HT-29 (cell line): Measurements from ENCODE around the gene KIF13A. TPM values are rescaled to one million over a fixed set of nuclear protein-coding genes. Genes with fewer than 3 reads are reported as not detected.
"Not testable (repeated sequence)": the region's sequence is repeated elsewhere in the genome, so short reads cannot be mapped to it uniquely, and the experiment has no call there.

Source experiments
- DNase-seq: peaks from one replicate; pipeline ENCODE4 v3.0.0-alpha.2; 2015; ENCODE audit warnings: low spot score
- total RNA-seq: library from RNA; depleted of rRNA; stranded (reverse); fragments of >200 nt; shearing (Covaris generic); gene quantifications from 2 replicates; pipeline ENCODE4 v1.2.3, GENCODE V29; 2014; rRNA removed

The KIF13A gene
- 20.4 and 24.4 TPM in 2 replicates for total RNA-seq

DNA sequence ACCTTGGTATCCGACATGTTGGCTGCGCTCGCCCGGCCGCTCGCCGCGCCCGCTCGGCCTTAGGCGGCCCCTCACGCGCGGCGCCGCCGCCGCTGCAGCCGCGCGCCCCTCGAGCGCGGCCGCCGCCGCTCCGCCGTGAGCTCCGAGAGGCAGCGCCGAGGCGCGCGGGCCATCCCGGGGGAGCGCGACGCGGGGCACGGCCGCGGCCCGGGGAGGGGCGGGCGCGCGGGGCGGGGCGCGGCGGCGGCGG lies at the start of gene KIF13A:
KIF13A (minus strand) TSS at position 189 of the 250 bp plus-strand sequence; CDS start at position 17, 172 bp downstream.
- no peak for DNase-seq

DNA sequence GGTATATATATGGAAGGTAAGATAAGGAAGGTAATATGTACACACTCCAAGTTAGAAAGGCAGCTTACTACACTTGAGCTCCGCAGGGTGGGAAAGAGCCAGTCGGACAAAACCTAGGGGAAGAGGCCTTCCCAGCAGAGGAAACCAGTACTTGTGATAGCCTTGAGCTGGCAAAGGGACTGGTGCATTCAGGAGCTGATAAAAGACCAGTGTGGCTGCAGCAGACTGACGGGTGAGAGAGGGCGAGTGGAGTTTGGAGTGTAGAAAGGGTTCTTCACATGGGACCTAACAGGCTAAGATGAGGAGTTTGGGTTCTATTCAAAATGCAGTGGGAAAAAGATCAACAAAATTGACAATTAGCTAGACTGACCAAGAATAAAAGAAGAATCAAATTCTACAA lies 49.3 kb upstream of the KIF13A start:
- no peak for DNase-seq

DNA sequence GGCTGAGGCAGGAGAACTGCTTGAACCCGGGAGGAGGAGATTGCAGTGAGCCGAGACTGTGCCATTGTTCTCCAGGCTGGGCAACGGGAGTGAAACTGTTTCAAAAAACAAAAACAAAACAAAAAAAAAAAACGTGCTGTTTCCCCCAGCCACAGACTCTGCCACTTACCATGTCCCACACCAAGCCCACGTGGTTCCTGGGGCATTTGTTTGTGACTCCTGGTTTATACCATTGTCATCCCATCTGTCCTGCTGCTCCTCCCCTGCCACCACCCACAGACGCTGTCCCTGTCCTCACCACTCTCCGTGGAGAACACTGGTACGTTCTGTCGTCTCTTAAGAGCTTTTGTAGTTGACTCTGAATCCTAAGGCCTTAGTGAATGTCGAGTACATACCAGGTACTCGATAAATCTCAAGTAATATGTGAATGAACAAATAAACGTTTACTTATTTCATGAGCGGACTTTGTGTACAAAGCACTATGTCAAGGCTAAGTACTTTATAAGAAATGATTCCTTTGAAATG lies 48.0 kb upstream of the KIF13A start:
- DNase-seq = no peak

DNA sequence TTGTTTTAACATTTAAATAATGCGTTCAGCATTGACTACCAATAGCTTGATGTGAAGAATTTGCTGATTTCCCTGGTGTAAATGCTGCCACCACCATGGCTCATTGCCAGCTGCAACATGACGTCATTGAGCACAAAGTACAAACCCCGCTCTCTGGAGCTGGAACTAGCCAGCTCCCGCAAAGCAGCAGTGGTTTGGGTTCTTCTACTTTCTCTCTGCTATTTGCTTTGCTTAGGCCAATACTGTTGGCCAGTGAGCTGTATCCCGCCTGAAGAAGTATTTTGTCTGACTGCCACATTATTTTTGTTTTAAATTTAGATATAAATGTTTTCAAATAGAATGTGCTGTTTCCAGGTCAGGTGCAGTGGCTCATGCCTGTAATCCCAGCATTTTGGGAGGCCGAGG lies 47.4 kb upstream of the KIF13A start:
- DNase-seq = peak; percentile 37

DNA sequence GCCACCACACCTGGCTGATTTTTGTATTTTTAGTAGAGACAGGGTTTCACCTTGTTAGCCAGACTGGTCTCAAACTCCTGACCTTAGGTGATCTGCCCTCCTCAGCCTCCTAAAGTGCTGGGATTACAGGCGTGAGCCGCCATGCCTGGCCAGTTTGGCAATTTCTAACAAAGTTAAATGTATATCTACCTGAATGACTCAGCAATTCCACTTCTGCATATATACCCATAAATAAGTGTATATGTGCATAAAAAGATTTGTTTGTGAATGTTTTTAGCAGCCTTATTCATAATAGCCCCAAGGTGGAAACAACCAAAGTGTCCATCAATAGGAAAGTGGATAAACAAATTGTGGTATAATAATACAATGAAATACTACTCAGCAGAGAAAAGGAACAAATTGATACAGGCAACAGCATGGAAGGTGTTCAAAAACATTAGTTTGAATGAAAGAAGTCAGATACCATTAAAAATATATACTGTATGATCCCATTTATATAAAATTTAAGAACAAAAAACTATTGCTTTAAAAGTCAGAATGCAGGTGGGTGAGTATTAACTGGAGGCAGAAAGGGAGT lies 44.3 kb upstream of the KIF13A start:
- no peak for DNase-seq

DNA sequence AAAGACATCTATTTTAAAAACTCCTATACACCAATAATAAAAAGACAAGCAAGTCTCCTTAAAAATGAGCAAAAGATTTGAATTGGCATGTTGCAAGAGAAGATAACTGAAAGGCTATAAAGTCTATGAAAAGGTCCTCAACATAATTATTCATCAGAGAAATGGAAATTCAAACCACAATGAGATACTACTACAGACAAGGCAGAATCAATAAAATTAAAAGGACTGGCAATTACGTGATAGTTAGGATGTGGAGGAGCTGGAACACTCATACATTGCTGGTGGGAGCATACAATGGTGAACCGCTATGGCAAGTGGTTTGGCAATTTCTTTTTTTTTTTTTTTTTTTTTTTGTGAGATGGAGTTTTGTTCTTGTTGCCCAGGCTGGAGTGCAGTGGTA lies 43.8 kb upstream of the KIF13A start:
- DNase-seq = no peak

DNA sequence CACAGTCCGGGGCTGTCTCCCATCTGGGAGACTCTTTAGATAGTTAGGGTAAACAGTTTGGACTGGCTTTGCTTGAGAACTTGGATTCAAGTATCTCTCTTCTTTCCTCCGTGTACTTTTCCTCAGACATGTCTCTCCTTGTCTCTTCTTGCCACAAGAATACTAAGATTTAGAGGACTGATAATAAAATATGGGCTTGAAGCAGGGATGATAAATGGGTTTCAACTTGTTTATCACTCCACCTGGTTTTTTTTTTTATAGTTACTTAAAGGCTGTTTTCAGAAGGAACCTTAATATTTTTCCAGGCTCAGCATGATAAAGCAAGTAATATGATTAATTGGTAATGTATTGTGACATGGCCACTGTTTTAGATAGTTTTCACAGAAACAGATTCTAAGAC lies 40.9 kb upstream of the KIF13A start:
- DNase-seq = no peak

DNA sequence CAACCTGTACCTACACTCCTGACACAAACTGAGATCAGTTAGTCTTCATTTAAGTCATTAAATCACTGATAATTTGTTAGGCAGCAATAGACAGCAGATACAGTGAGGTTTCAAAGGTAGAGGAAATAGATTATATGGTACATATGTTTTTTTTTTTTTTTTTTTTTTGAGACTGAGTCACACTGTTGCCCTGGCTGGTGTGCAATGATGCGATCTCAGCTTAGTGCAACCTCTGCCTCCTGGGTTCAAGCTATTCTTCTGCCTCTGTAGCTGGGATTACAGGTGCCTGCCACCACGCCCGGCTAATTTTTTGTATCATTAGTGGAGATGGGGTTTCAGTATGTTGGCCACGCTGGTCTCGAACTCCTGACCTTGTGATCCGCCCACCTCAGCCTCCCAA lies 38.2 kb upstream of the KIF13A start:
- DNase-seq = no peak

DNA sequence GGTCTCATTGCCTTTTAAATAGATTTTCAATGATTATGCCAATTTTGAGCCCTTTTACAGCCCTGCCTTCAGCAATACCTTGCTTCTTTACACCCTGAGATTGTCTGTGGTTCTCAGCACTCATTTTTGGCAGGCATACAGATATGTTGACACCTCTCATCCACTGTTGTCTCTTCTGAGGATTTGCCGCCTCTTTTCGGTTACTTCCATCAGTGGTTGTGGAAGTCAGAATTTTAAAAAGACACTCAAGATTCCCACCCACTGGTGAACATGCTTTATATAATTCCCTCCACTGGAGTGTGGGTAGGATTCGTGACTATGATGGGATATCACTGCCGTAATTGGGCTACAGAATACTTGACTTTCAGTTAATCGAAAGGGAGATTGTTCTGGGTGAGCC lies 37.4 kb upstream of the KIF13A start:
- DNase-seq = no peak

DNA sequence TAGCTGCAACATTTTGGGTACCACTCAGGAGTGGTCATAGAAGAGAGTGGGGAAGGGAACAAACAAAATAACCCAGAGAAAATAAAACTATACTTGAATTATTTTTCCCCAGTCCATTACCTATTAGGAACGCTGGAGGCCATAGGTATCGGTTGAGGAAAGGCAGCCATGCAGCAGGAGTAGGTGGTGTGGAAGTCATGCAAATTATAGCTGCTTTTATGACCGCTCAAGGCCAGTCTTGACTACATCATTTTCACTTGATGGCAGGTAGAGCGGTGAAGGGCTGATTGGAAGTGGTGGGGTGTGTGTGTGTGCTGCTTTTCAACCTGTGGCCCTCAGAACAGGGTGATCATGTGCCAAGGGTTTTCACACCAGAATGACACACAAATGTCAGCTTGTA lies 36.5 kb upstream of the KIF13A start:
- no peak for DNase-seq

DNA sequence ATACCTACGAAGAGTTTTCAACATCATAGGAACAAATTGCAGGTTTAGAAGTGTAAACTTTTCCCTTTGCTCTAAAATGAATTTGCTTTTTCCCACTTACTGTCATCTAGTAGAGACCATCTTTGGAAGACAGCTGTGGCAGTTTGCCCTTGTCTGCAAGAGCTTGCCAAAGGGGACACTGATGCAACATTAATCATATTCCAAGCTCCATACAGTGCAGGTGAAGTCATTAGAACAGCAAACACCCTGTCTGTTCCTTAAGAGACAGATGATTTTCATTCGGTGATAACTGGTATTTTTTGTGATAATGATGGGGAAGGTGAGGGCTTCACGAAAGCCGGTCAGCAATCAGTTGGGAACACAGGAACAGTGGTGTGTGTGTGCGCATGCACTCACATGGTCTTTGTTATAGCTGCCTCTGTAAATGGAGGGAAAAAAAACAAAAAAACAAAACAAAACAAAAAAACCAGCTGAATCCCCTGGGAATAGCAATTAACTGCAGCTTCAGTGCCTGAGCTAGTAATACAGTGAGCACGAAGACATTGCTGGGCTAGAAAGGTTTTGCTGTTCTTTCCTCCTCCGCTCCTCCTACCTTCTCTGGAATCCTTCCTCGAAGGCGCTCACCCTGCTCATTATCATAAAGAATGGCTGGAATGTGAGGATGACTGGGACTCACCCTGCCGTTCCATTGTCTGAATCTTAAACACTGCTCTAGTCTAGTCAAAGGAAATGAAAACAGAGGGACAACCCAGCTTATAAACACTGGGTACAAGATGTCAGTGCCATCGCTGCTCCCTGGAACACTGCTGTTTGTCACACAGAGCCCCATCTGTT lies 35.2 kb upstream of the KIF13A start:
- no peak for DNase-seq

DNA sequence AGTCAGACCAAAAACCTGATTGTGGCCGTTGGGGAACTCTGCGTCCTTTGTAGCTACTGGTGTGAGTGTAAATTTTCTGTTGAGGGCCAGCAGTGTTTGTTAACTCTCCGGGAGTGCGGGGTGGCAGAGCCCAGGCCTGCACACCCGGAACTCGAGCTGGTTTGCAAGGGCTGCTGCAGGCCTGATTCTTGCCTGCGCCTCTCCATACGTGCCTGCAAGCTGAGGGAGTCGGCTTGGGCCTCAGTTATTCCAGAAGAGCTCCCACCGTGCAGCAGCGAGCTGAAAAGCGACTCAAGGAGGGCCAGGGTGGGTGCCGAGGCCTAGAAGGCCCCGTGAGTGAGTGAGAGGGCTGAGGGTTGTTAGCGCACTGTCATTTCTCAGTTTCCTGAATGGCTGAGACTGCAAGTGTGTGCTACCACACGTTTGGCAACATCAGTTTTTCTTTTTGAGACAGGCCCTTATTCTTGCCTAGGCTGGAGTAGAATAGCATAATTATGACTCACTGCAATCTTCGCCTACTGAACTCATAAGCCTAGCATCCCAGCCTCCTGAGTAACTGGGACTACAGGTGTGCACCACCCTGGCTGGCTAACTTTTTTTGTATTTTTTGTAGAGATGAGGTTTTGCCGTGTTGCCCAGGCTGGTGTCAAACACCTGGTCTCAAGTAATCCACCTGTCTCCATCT lies 33.9 kb upstream of the KIF13A start:
- no peak for DNase-seq

DNA sequence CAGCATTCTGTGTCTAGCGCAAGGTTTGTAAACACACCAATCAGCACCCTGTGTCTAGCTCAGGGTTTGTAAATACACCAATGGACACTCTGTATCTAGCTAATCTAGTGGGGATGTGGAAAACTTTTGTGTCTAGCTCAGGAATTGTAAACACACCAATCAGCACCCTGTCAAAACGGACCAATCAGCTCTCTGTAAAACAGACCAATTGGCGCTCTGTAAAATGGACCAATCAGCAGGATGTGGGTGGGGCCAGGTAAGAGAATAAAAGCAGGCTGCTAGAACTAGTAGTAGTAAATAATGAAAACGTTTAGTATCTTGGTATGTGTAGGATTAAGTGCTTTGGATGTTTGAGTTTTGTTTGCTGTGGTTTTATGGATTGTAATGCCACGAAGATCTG lies 33.1 kb upstream of the KIF13A start:
- DNase-seq = not testable (repeated sequence)

DNA sequence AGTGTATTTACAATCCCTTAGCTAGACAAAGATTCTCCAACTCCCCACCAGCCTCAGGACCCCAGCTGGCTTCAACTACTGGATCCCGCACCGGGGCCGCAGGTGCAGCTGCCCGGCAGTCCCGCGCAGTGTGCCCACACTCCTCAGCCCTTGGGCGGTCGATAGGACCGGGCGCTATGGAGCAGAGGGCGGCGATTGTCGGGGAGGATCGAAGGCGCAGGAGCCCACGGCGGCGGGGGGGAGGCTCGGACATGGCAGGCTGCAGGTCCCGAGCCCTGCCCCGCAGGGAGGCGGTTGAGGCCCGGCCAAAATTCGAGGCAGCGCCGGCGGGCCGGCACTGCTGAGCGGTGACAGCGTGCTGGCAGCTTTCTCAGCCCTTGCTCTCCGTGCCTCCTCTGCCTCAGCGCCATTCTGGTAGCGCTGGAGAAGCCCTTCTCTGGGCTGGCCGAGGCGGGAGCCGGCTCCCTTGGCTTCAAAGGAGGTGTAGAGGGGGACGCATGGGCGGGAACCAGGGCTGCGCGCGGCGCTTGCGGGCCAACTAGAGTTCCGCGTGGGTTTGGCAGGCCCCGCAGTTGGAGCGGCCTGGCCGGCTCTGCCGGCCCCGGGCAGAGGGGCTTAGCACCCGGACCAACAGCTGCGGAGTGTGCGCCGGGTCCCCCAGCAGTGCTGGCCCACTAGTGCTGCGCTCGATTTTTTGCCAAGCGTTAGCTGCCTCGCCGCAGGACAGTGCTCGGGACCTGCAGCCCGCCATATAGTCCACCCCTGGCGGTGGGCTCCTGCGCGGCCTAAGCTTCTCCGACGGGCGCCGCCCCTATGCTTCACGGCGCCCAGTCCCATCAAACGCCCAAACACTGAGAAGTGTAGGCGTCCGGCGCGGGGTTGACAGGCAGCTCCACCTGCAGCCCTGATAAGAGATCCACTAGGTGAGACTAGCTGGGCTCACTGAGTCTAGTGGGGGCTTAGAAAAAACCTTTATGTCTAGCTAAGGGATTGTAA lies 32.4 kb upstream of the KIF13A start:
- DNase-seq = no peak

DNA sequence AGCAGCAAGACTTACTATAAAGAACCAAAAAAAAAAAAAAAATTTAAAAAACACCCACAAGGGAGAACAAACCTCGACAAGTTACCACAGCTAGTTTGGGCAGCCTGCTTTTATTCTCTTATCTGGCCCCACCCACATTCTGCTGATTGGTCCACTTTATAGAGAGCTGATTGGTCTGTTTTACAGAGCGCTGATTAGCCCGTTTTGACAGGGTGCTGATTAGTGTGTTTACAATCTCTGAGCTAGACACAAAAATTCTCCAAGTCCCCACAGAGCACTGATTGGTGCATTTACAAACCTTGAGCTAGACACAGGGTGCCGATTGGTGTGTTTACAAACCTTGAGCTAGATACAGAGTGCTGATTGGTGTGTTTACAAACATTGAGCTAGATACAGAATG lies 31.7 kb upstream of the KIF13A start:
- not testable (repeated sequence) for DNase-seq

DNA sequence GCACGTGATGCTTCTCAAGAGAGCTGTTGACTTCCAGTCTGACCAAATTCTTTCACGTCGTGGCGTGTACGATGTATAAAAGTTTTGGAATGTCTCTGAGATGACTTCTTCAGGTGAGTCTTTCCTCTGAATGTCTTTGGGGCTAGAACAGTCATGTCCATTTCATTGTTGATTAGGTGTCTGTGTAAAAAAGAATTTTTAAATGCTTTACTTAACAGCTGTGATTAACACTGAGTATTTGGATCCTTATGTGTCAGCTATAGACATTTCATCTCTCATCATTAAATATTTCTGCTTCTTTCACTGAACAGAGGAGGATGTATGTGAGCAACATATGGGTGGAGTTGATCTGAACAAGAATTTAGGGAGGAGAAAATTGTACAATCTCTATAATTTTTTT lies 29.3 kb upstream of the KIF13A start:
- no peak for DNase-seq

DNA sequence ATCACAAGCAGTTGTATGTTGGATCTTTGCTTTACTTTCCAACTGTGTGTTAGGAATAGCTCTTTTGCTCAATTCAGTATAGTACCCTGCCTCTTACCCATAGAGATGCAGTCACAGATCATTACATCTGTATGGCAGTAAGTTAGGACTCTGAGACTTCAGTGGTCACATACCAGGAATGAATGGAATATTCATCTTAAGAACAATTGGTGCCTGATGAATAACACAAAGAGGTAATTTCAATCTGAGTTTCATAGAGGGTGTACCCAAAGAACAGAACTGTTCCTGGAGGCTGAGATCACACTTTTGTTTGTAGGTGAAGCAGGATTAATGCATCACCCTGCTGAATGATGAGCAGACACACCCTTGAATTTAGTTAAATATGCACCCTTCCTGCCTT lies 28.7 kb upstream of the KIF13A start:
- no peak for DNase-seq

DNA sequence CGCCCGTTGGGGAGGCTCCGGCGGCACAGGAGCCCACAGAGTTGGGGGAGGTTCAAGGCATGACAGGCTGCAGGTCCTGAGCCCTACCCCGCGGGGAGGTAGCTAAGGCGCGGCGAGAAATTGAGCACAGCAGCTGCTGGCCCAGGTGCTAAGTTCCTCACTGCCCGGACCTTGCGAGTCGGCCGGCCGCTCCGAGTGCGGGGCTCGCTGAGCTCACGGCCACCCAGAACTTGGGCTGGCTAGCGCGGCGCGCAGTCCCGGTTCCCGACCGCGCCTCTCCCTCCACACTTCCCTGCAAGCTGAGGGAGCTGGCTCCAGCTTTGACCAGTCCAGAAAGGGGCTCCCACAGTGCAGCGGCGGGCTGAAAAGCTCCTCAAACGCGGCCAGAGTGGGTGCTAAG lies 23.9 kb upstream of the KIF13A start:
- no peak for DNase-seq

DNA sequence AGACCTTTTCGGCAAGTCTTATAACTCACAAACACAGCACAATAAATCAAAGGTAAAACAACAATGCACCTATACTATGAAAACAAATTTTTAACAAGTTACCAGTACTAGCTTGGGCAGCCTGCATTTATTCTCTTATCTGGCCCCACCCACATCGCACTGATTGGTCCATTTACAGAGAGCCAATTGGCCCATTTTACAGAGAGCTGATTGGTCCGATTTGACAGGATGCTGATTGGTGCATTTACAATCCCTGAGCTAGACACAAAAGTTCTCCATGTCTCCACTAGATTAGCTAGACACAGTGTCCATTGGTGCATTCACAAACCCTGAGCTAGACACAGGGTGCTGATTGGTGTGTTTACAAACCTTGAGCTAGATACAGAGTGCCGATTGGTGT lies 23.1 kb upstream of the KIF13A start:
- not testable (repeated sequence) for DNase-seq

DNA sequence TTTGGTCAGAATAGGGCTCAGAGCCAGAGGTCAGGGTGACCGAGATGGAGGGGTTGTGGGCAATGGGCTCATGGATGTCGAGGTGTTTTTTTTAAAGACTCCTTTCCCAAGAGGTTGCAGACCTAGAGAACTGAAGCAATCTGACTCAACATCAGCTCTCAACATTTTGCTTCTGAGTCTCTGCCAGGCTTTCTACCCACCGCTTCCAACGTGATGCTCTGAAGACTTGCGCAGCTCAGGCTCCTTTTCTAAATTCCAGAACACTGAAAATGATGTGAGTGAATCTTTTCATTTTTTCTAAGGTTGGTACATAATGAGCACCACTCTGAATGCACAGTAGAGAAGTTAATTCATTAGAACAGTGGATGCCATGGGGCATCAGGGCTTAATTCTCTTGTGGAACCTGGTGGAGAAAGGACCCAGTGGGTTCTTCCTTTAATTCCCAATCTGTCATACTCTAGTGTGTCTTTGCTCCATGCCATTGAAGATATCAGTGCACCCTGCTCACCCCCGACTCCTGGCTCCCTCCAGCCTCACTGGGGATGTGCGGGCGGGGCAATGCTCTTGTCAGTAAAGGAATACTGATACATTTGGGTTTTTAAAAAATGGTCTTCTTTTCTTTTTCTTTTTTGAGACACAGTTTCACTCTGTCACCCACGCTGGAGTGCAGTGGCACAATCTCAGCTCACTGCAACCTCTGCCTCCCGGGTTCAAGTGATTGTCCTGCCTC lies 17.0 kb upstream of the KIF13A start:
- DNase-seq = no peak

DNA sequence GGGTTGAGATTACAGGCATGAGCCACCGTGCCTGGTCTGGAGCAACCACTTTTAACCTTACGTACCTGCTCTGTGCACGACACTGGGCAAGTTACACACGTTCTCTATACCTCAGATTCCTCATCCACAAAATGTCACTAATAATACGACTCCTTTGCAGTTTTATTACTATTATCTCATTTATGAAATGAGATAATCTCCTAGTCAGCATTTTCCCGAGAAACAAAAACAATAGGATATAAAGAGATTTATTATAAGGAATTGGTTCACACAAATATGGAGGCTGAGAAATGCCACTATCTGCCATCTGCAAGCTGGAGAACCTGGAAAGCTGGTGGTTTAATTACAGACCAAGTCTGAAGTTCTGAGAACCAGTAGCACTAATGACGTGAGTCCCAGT lies 12.0 kb upstream of the KIF13A start:
- no peak for DNase-seq
